K562 (cell line): ENCODE results near the gene CHRM4. TPM values are rescaled to one million over a fixed set of nuclear protein-coding genes. Genes with fewer than 3 reads are reported as not detected.

Source experiments
- ATAC-seq: fragments of 200-7000 bp; cut with Tn5 transposase; 3 replicates; pipeline ENCODE4 v1.9.1; 2020; ENCODE audit warnings: moderate library complexity
- BruUV-seq: library from RNA; stranded (reverse); fragments of 400-500 nt; replicated peaks from 2 replicates; lab custom pipeline; 2021; lab: Mats Ljungman, UMichigan
- CTCF ChIA-PET: fragments of 300-600 bp; formaldehyde crosslinking; extraction: SDS; loops from one replicate; lab custom pipeline; 2021; ENCODE audit warnings: low intra/inter-chr PET ratio; lab: Yijun Ruan, JAX
- POLR2A ChIA-PET: fragments of 300-600, 350-650 bp; sonication (Branson Sonifier 250); formaldehyde crosslinking; extraction: SDS; loops from one replicate; lab custom pipeline; 2021; ENCODE audit warnings: antibody characterized with exemption, inconsistent platforms; lab: Yijun Ruan, JAX
- DNase-seq, 4 experiments: peaks; one replicate each; pipeline versions ENCODE4 v3.0.0 to v3.0.0-alpha.2; 2011 to 2018; ENCODE audit warnings: low spot score in 3 of 4, mixed read lengths in 3 of 4; ENCODE audit errors: extremely low read depth in 1 of 4
- FAIRE-seq: peaks from 2 replicates; lab custom pipeline; 2011; peaks lifted over from hg19 to GRCh38; lab: Jason Lieb, UNC
- H2AFZ ChIP-seq: 2 replicates; pipeline ENCODE4 v1.6.0; 2011; ENCODE audit warnings: low read depth, low read length, control low read depth, inconsistent platforms
- H3K27ac ChIP-seq: fragments of 200-600 bp; 3 replicates; pipeline ENCODE4 v1.8.0; 2011; ENCODE audit warnings: low read depth, mild to moderate bottlenecking, control low read depth, inconsistent platforms, low read length, moderate library complexity, mixed read lengths; ENCODE audit errors: extremely low read depth
- H3K27me3 ChIP-seq, 2 experiments: fragments of 300-600 bp in 1 of 2; 2 replicates in 1 of 2; 3 replicates in 1 of 2; pipeline versions ENCODE4 v1.6.0 to v1.8.0; 2011; ENCODE audit warnings: inconsistent platforms in 2 of 2, low read length in 2 of 2, mild to moderate bottlenecking in 1 of 2, mixed read lengths in 1 of 2, moderate library complexity in 1 of 2; ENCODE audit not compliant: control insufficient read depth in 2 of 2, insufficient read depth in 2 of 2
- H3K36me3 ChIP-seq: fragments of 300-600 bp; 3 replicates; pipeline ENCODE4 v1.8.0; 2011; ENCODE audit warnings: mild to moderate bottlenecking, low read length, inconsistent platforms; ENCODE audit not compliant: control insufficient read depth, insufficient read depth
- H3K4me1 ChIP-seq, 2 experiments: fragments of 200-600 bp in 1 of 2; replicated peaks in 1 of 2; 2 replicates in 1 of 2; 3 replicates in 1 of 2; pipeline versions ENCODE4 v1.5.1 to v1.8.0; 2011; ENCODE audit warnings: inconsistent platforms in 2 of 2, low read length in 2 of 2, mild to moderate bottlenecking in 1 of 2, mixed read lengths in 1 of 2, moderate library complexity in 1 of 2; ENCODE audit not compliant: control insufficient read depth in 2 of 2, insufficient read depth in 2 of 2
- H3K4me2 ChIP-seq: 2 replicates; pipeline ENCODE4 v1.6.1; 2011; ENCODE audit warnings: low read length, control low read depth, inconsistent platforms, mixed read lengths; ENCODE audit not compliant: insufficient read depth
- H3K4me3 ChIP-seq: fragments of 200-600 bp; sonication (generic), shearing (Covaris generic); 2 replicates; pipeline ENCODE4 v1.5.1; 2016; ENCODE audit warnings: control low read depth, inconsistent platforms
- H3K79me2 ChIP-seq: fragments of 200-600 bp; 3 replicates; pipeline ENCODE4 v1.8.0; 2011; ENCODE audit warnings: low read length, inconsistent platforms; ENCODE audit not compliant: control insufficient read depth, insufficient read depth
- H3K9ac ChIP-seq, 2 experiments: 2 replicates each; pipeline versions ENCODE4 v1.6.0 to v1.6.1; 2011; ENCODE audit warnings: low read depth in 2 of 2, low read length in 2 of 2, control low read depth in 1 of 2, inconsistent platforms in 1 of 2, mild to moderate bottlenecking in 1 of 2, mixed read lengths in 1 of 2; ENCODE audit not compliant: insufficient read depth in 1 of 2
- H3K9me1 ChIP-seq: one replicate; pipeline ENCODE4 v1.6.0; 2011; ENCODE audit warnings: inconsistent platforms, mild to moderate bottlenecking, low read length, moderate library complexity; ENCODE audit not compliant: control insufficient read depth, insufficient read depth
- H3K9me3 ChIP-seq: replicated peaks from 2 replicates; pipeline ENCODE4 v1.5.1; 2011; ENCODE audit warnings: low read depth, low read length, inconsistent platforms; ENCODE audit not compliant: control insufficient read depth, insufficient read depth
- H4K20me1 ChIP-seq: replicated peaks from 2 replicates; pipeline ENCODE4 v1.6.1; 2011; ENCODE audit warnings: low read length, inconsistent platforms, mixed read lengths; ENCODE audit not compliant: control insufficient read depth, insufficient read depth
- ETV1 ChIP-seq: fragments of 450-650 bp; conservative IDR thresholded peaks from 2 replicates; pipeline ENCODE4 v1.6.1; 2016; ENCODE audit warnings: missing genetic modification characterization, control low read depth, low read depth, missing compliant biosample characterization
- HNRNPL ChIP-seq: fragments of 200-400 bp; formaldehyde crosslinking; IDR thresholded peaks from 2 replicates; pipeline ENCODE4 v1.6.1; 2017; ENCODE audit warnings: low read depth, mild to moderate bottlenecking, low read length
- MAFF ChIP-seq: IDR thresholded peaks from 2 replicates; pipeline ENCODE4 v1.6.1; 2012; ENCODE audit warnings: low read length, improper control_type of control experiment
- POLR2G ChIP-seq: fragments of 200-400 bp; formaldehyde crosslinking; IDR thresholded peaks from 2 replicates; pipeline ENCODE4 v1.6.1; 2017; ENCODE audit warnings: low read depth, mild to moderate bottlenecking, antibody characterized with exemption, low read length, moderate library complexity
- PRPF4 ChIP-seq: fragments of 200-400 bp; formaldehyde crosslinking; IDR thresholded peaks from one replicate; pipeline ENCODE4 v1.6.1; 2017; ENCODE audit warnings: low read length, low read depth, mild to moderate bottlenecking; ENCODE audit not compliant: insufficient read depth, poor library complexity, severe bottlenecking
- TRIM24 ChIP-seq, 2 experiments: fragments of 450-650 bp; IDR thresholded peaks; 2 replicates each; pipeline ENCODE4 v1.6.1; 2016
- WGBS: fragments of 100-300 bp; shearing (Covaris generic); methylation state at CpG from one replicate; pipeline ENCODE4 v1.1.6; 2016; ENCODE audit warnings: low coverage, mixed read lengths; ENCODE audit not compliant: insufficient coverage; ENCODE audit errors: missing lambda C conversion rate; 5-methylcytosine and 5-hydroxymethylcytosine counted together
- in situ Hi-C: fragments of 300-500 bp; cut with MboI; formaldehyde crosslinking; loops from 4 replicates; pipeline ENCODE4 v1.15.0; 2018; ENCODE audit warnings: inconsistent platforms, mixed read lengths
- intact Hi-C: fragments of 100-400 bp; cut with micrococcal nuclease; formaldehyde crosslinking; loops from 2 replicates; pipeline ENCODE4 v1.14.2; 2022
- polyA plus RNA-seq, 8 experiments: library from polyadenylated mRNA; depleted of rRNA in 4 of 8; stranded (reverse) in 5 of 8; unstranded in 3 of 8; fragments of >200 nt; fragmentation: Nextera tagmentation in 2 of 8; fragmentation: Illumina TruSeq in 1 of 8; extraction: Ambion mirVana in 2 of 8; extraction: Trizol in 1 of 8; gene quantifications; 2 replicates each; pipeline versions ENCODE4 v1.2.1 to v1.2.3, GENCODE V29; 2011 to 2014; ENCODE audit warnings: inconsistent platforms in 1 of 8, missing spikeins in 1 of 8
- total RNA-seq, 7 experiments: library from RNA; depleted of rRNA in 6 of 7; stranded (reverse); fragments of >200 nt in 6 of 7; fragmentation: Illumina TruSeq in 2 of 7; extraction: Trizol in 2 of 7; gene quantifications; 2 replicates each; pipeline versions ENCODE4 v1.2.1 to v1.2.3, GENCODE V29; 2011 to 2021; ENCODE audit warnings: low replicate concordance in 1 of 7
- TF ChIP-seq, protein P1 (sequence below): fragments of 450-650 bp; formaldehyde crosslinking; IDR thresholded peaks from 2 replicates; pipeline ENCODE4 v1.4.0; 2022; ENCODE audit warnings: mild to moderate bottlenecking, moderate library complexity
- TF ChIP-seq, protein P2 (sequence below): fragments of 450-650 bp; IDR thresholded peaks from 2 replicates; pipeline ENCODE4 v1.6.1; 2016; ENCODE audit warnings: borderline replicate concordance

Gene CHRM4
- total and polyA plus RNA-seq, 9 of the 15 experiments (the other 6 are each of a cell fraction or from before 2014, with no cell fraction given), result 0.22 to 1.3 (median 0.40) TPM; not detected in 2

DNA sequence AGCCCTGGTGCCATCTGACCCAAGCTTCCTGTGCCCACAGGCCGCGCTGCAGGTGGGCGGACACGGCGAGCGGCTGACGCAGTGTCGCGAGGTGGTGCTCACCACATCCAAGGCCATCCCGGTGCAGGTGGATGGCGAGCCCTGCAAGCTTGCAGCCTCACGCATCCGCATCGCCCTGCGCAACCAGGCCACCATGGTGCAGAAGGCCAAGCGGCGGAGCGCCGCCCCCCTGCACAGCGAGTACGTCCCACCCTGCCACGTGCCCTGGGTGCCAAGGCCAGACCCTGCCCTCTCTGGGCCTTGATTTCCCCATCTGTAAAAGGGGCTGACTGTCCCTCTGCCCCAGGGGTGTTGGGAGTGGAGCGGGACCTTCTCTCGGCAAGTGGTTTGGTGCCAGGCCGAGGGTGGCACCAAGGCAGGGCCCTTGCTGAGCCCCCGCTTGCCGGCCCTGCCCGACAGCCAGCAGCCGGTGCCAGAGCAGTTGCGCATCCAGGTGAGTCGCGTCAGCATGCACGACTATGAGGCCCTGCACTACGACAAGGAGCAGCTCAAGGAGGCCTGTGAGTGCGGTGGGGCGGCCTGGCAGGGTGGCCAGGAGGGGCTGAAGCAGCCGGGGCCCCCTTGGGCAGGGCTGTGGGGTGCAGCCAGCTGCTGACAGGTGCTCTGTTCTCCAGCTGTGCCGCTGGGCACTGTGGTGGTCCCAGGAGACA, 16.0 kb downstream of the CHRM4 start:
- Histone ChIP-seq H2AFZ (no peak overlapping the region), H3K4me2 (no peak overlapping the region), H3K27ac (no peak overlapping the region), H3K4me1 (peaks cover 9 to 32% of the 10 kb centered on the region in 2 experiments), H3K4me3 (no peak overlapping the region), H3K27me3 (no peaks in the 10 kb centered on the region), H3K79me2 (no peaks in the 10 kb centered on the region), H3K36me3 (peaks cover 76% of the 10 kb centered on the region; the same call in 2 of the 3 replicates), H3K9me1 (no peaks in the 10 kb centered on the region), H3K9me3 (no peaks in the 10 kb centered on the region), H3K9ac (no peak overlapping the region), H4K20me1 (no peaks in the 10 kb centered on the region)
- BruUV-seq, result no TSS peak
- intact Hi-C loops (no loop called here), in situ Hi-C loops (no loop called here)
- ChIA-PET POLR2A (no interaction called here), CTCF (interaction anchor here (0.7 kb wide), 1 partner anchor 606 kb away, joined by 3 read pairs; no protein-coding TSS in a partner anchor)
- no peak for ATAC-seq
- TF ChIP-seq HNRNPL (0 out of 2 replicates have a peak, but pooled peaks have one; percentile 37), TRIM24 (IDR thresholded peaks at IDR 0.05) (no peak), MAFF (no peak), ETV1 (tag) (no peak), POLR2G (peak; percentile 2; the same call in 1 of the 2 replicates), PRPF4 (no peak)
- TF ChIP-seq, protein P1, sequence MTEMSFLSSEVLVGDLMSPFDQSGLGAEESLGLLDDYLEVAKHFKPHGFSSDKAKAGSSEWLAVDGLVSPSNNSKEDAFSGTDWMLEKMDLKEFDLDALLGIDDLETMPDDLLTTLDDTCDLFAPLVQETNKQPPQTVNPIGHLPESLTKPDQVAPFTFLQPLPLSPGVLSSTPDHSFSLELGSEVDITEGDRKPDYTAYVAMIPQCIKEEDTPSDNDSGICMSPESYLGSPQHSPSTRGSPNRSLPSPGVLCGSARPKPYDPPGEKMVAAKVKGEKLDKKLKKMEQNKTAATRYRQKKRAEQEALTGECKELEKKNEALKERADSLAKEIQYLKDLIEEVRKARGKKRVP (CRISPR knock-in tag), result no peak
- TF ChIP-seq, protein P2, sequence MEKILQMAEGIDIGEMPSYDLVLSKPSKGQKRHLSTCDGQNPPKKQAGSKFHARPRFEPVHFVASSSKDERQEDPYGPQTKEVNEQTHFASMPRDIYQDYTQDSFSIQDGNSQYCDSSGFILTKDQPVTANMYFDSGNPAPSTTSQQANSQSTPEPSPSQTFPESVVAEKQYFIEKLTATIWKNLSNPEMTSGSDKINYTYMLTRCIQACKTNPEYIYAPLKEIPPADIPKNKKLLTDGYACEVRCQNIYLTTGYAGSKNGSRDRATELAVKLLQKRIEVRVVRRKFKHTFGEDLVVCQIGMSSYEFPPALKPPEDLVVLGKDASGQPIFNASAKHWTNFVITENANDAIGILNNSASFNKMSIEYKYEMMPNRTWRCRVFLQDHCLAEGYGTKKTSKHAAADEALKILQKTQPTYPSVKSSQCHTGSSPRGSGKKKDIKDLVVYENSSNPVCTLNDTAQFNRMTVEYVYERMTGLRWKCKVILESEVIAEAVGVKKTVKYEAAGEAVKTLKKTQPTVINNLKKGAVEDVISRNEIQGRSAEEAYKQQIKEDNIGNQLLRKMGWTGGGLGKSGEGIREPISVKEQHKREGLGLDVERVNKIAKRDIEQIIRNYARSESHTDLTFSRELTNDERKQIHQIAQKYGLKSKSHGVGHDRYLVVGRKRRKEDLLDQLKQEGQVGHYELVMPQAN, result no peak
- FAIRE-seq, result no peak
- no peak for DNase-seq
- WGBS, result 94% methylated on average over 23 of the region's 38 CpGs
